NCI-H82 treated with DMSO at 0.1 percent for 48 hours (cell line): Measurements from ENCODE around the gene UNCX.

Experiments used
- DNase-seq: peaks from one replicate; lab custom pipeline; 2025; ENCODE audit not compliant: unreplicated experiment; lab: John Stamatoyannopoulos, UW

Gene UNCX

DNA sequence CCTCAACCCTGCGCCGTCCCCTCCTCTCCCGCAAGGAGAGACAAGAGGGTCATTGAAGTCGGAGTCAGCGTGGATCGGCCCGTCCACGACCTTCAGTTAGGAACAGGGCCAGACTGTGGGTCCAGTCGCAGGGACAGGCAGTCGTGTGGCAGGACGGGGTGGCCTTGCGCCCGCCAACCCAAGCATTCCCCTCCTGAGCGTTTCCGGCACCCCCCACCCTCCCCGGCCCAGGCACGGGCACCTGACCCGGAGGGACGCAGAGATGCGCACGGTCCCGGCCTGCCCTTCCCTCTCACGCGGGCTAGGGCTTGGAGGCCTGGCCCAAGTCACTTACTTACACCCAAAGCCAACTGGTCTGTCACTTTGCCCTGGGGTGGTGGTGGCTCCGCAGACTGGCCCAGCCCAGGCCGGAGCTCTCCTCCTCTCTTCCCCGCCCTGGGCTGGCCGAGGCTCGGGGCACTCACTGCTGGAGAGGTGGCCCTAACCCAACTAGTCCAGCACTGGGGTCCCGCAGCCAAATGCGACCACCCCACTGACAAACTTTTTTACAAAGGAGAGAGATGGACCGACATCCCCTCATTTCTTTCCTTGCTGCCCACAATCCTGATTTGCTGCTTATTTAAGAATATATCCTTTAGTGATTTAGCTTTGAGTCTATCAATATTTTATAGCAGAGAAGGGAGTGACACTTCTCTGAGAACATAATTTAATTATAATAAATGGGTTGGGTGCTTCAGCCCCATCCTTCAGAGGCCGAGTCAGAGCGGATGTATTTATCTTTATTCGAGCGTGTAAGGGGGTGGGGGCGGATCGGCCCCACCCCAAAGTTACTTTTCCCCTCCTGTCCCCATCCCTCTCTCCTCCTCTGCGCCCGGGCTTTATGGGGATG is 1.2 kb upstream of the UNCX start:
- no peak for DNase-seq

GRCh38 chr7:1232103-1232466 is 587 bp upstream of the UNCX start:
- DNase-seq = no peak

DNA sequence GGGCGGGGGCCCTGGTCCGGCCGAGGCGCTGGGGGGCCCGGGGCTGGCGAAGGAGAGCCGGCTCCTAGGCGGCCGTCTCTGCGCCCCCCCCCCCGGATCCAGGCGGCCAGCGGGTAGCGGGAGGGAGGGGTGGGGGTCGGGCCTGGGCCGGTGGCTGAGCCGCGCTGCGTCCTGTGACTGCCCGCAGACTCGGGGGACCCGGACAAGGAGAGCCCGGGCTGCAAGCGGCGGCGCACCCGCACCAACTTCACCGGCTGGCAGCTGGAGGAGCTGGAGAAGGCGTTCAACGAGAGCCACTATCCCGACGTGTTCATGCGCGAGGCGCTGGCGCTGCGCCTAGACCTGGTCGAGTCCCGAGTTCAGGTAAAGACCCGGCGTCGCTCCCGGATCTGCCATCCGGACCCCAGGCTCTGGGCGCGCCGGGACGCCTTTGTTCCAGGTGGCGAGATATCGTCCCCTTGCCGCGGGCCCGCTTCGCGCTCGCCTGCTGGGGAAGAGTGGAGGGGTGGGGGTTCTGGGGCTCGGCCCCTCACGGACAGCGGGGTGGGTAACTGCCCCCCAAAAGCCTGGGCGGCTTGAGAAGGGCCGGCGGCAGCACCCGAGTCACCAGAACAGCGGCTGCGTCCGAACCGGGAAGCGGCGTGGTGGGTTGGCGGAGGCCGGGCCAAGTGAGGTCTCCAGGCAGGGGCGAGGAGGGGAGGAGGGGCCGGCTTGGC is 819 bp downstream of the UNCX start:
- DNase-seq = no peak

GRCh38 chr7:1234049-1234880 is 1.6 kb downstream of the UNCX start:
- DNase-seq = peak; percentile 15

DNA sequence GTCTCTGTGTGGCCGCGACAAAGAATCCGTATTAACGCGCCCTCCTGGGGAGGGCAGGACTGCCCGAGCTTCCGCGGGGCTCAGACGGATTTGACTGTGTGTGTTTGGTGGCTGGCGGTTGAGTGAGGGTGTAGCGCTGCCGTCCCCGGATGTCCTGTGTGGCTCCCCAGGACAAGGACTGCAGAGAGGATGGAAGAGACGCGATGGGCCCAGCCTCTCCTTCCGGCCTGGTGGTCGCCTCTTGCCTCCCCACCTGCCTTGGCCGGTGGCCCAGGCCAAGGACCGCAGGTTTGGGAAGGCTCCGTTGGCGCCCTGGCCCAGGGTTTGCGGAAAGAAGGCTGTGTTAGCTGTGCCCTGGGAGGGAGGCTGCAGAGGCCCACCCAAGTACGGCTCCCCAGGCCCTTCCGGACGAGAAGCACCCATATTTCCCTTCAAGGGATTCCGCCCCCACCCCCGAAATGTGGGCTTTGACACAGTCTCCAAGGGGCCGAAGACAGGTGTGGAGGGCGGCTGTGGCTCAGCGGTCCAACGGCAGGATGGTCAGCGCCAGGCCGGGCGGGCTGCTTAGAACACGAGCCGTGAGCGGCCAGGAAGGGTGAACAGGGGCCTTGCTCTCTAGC is 2.3 kb downstream of the UNCX start:
- DNase-seq = no peak

- no peak for DNase-seq
These were observed 2.9 kb downstream of the UNCX start for GRCh38 chr7:1235501-1236131.

DNA sequence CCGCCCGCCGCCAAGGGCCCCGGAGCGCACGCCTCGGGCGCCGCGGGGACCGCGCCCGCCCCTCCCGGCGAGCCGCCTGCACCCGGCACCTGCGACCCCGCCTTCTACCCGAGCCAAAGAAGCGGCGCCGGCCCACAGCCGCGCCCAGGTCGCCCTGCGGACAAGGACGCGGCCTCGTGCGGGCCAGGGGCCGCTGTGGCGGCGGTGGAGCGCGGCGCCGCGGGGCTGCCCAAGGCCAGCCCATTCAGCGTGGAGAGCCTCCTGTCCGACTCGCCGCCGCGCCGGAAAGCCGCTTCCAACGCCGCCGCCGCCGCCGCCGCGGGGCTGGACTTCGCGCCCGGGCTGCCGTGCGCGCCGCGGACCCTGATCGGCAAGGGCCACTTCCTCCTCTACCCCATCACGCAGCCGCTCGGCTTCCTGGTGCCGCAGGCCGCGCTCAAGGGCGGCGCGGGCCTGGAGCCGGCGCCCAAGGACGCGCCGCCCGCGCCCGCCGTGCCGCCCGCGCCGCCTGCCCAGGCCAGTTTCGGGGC is 3.5 kb downstream of the UNCX start:
- no peak for DNase-seq

GRCh38 chr7:1236831-1237701 is 4.4 kb downstream of the UNCX start:
- no peak for DNase-seq

- DNase-seq = no peak
These were observed 5.1 kb downstream of the UNCX start for GRCh38 chr7:1237704-1238255.

DNA sequence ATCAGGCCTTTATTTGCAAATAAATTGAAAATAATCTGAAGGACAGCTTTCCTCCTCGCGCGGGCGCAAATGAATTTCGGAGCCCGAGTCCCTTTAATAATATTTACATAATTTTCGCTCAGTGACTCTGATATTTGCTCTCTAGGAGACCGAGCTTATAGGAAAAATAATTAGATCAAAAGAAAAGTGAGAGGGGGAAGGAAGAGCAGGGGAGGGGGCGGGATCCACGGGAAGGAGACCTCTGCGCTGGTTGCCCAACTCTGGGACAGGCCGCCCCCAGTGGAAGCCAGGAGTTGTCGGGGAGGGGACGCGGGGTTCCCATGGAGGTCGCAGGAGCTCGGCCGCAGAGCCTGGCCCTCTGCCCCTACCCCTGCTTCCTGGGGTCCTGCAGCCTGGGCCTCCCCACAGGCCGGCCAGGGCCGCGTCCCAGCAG is 5.8 kb downstream of the UNCX start:
- DNase-seq = no peak

GRCh38 chr7:1238931-1239802 is 6.5 kb downstream of the UNCX start:
- DNase-seq = no peak

- no peak for DNase-seq
These were observed 7.3 kb downstream of the UNCX start for GRCh38 chr7:1239803-1240516.

- DNase-seq = no peak
These were observed 8.0 kb downstream of the UNCX start for GRCh38 chr7:1240517-1241257.

DNA sequence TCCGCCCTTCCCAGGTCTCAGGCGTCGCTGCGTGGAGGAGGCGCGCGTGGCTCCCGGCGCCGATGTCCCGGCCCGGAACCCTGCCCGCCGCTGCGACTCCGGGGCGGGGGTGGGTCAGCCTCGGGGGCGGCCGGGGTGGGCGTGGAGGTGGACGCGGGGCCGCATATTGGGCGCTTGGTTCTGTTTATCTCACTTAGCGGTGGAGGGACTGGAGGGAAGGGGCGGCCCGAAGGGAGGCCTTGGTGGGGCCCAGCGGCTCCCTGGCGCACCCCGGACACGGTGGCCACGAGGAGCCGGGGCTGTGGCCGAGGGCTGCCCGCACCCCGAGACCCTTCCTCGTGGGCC is 8.6 kb downstream of the UNCX start:
- no peak for DNase-seq

GRCh38 chr7:1241603-1242255 is 9.1 kb downstream of the UNCX start:
- DNase-seq = no peak

DNA sequence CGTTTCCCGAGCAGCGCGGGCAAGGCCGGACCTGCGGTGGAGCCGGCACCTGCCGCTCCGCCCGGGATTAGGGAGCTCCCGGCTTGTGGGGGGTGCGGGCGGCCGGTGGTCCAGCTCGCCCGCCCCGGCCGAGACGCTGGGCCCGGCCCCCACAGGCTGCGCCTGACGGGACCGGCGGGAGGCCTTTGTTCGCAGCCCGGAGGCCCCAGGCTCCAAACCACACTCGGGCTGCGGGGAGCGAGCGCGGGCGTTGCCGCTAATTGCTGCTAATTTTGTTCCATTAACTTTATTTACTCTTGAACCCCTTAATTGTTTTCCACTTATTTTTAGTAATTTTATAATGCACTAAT is 9.6 kb downstream of the UNCX start:
- DNase-seq = no peak
